CD4-positive, alpha-beta T cell treated with Interleukin-12 subunit alpha and Interleukin-12 subunit beta, for 1 hour (primary cell): ENCODE results near the gene C4A.
"Not testable (repeated sequence)": the region's sequence is repeated elsewhere in the genome, so short reads cannot be mapped to it uniquely, and the experiment has no call there.

Experiments
- DNase-seq: peaks from one replicate; pipeline ENCODE4 v3.0.0-alpha.2; 2020

C4A gene

DNA sequence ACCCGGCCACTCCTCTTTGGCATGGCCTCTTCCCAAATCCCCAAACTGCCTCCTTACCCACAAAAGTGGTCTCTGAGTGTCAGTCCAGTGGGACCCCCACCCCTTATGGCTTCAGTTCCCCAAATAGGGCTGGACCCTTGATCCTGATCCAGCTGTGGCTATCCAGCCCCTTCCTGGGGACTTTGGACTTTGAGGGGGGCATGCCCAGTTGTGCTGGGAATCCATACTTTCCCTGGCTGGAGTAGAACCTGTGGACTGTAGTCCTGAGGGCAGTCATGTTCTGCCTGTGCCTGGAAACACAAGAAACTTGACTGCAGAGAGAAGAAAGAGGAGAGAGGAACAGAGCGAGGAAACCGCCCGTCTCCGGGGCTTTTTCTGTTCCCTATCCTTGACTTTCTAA, 55.3 kb downstream of the C4A start:
- not testable (repeated sequence) for DNase-seq

DNA sequence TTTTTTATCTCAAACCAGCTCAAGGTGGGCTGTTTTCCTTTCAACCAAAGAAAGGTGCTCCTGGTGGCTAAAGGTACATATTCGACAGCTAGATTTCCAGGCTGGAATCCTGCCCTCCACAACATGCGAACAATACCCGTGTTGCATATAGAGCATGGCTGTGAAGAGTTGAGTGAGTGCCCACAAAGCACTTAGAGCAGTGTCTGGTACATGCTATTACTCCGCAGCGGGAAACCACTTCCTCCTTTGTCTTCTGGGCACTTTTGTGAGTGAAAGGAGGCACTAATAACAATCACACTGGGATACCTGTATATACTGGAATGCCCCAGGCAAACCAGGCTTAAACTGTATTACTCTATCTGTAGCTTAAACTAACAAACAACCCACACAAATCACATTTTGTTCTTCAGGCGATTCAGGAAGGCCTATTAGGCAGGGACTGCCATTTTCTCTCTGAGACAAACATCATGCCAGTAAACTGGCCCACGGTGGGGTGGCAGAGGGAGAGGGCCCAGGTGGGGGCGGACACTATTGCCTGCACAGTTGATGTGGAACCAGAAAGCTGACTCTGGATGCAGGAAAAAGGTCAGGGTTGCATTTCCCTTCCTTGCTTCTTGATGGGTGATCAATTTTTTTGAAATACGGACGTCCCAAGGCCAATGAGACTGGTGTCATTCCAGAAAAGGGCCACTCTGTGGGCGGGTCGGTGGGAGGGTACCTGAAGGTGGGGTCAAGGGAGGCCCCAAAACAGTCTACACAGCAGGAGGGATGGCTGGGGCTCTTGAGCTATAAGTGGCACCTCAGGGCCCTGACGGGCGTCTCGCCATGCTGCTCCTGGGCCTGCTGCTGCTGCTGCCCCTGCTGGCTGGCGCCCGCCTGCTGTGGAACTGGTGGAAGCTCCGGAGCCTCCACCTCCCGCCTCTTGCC, 56.0 kb downstream of the C4A start, which contains the start of gene CYP21A2:
Gene CYP21A2, plus strand, starts transcription at position 818 of the 927 bp plus-strand sequence. Its CDS starts 8 bp downstream, at position 826.
- not testable (repeated sequence) for DNase-seq

DNA sequence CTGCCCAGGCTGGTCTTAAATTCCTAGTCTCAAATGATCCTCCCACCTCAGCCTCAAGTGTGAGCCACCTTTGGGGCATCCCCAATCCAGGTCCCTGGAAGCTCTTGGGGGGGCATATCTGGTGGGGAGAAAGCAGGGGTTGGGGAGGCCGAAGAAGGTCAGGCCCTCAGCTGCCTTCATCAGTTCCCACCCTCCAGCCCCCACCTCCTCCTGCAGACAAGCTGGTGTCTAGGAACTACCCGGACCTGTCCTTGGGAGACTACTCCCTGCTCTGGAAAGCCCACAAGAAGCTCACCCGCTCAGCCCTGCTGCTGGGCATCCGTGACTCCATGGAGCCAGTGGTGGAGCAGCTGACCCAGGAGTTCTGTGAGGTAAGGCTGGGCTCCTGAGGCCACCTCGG, 57.0 kb downstream of the C4A start:
- DNase-seq = not testable (repeated sequence)

- not testable (repeated sequence) for DNase-seq
Measured at GRCh38 chr6:32039321-32040274, 57.7 kb downstream of the C4A start.

- DNase-seq = not testable (repeated sequence)
Measured at GRCh38 chr6:32040299-32041049, 58.6 kb downstream of the C4A start.

GRCh38 chr6:32041050-32041321, 59.1 kb downstream of the C4A start:
- not testable (repeated sequence) for DNase-seq

- not testable (repeated sequence) for DNase-seq
Measured at GRCh38 chr6:32041385-32041784, 59.5 kb downstream of the C4A start.

GRCh38 chr6:32042276-32042675, 60.4 kb downstream of the C4A start:
- not testable (repeated sequence) for DNase-seq

DNA sequence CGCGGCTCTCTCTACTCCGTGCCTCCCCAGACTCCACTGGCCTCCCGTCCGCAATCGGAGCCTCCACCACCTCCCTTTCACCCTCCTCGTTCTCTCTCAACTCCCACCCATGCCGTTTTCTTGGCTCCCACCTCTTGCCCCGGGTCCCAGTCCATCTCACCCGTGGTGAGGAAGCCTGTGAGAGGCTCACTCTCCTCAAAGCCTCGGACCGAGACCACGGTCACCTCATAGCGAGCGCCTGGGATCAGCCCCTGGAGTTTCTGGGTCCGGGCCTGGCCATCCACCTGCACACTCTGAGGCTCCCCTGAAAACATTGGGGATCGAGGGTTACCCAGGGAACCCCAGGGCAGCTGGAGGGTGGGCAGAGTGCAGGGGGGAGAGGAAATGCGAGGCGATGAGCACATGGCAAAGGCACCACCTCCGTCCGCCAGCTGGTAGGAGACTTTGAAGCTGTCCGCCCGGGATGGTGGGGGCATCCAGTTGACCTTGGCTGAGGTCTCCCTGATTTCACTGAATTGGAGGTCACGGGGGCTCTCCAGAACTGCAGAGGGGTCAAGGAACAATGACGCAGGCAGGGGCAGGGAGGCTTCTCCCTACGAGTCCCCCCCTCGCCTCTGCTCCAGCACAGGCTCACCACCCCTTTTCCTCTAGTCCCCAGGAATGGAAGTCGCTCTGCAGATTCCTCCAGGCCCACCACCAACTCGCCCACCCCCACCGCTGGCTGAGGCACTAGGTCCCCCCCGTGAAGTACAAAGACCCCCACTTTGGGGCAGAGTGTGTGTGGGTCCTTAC, 61.9 kb downstream of the C4A start:
- not testable (repeated sequence) for DNase-seq

DNA sequence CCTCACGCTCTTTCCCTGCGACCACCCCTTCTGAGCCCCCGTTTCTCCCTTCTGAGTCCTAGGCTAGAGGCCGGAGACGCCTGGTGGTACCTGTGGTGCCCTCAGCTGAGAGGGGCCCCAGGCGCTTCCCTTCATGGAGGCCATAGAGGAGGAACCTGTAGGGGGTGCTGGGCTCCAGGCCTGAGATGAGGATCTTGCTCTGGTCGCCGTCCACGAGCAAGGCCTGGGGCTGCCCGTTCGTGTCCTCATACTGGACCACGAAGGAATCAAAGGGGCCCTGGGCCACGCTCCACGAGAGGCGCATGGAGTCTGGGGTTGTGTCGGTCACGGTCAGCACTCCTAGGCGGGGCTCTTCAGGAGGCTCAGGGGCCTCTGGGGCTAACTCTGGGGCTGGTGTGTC, 63.1 kb downstream of the C4A start:
- DNase-seq = not testable (repeated sequence)

DNA sequence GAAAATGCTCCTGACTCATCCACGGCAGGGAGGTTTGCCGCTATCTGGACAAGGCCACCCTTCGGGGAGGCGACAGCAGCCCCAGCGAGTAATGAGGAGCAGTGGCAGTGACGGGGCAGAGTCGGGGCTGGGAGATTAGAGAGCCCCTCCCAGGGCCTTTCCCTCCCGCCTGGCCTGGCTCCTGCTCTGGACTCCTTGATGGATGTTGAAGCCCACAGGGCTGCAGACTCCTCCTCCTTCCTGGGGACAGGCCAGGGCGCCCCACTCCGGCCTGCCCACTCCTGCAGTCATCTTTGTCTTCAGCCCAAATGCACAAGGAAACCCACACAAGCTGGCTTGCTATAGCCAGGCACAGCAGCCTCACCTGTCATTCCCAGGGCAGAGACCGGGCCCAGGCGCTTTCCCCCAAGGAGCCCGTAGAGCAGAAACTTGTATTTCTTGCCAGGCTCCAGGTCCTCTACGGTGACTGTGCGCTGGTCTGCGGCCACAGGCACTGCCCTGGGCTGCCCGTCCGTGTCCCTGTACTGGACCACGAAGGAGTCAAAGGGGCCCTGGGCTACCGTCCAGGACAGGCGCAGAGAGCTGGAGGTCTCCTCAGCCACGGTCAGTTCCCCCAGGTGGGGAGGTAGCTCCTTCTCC, 64.1 kb downstream of the C4A start:
- DNase-seq = no peak

- DNase-seq = no peak
Measured at GRCh38 chr6:32046450-32047083, 64.7 kb downstream of the C4A start.

DNA sequence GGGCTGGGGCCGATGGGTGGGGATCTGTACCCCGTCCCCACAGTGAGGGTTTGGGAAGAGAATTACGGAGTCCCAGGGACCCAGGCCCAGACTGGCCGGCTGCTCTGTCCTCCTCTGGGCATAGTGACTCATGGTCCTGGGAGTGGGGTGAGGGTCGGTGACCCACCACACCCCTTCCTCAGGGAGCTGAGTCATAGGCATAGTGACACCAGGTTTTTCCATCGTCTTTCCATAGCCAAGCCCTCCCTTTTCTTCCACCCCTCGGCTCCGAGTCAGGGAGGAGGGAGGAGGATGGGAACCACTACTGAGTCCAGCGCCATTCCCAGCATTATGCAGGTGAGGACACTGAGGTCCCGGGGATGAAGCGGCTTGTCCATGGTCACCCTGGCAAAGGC, 65.2 kb downstream of the C4A start:
- DNase-seq = no peak

DNA sequence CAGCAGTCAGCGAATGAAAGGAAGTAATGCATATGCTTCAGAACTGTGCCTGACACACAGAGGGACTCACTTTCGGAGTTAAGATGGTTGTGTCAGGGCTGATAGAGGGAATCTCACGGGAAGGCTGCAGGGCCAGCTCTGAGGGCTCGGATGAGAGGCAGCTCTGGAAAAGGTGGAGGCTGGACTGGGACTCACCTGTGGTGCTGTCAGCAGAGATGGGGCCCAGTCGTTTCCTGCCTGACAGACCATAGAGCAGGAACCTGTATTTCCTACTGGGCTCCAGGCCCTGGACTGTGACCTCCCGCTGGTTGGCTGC, 65.6 kb downstream of the C4A start:
- DNase-seq = no peak

DNA sequence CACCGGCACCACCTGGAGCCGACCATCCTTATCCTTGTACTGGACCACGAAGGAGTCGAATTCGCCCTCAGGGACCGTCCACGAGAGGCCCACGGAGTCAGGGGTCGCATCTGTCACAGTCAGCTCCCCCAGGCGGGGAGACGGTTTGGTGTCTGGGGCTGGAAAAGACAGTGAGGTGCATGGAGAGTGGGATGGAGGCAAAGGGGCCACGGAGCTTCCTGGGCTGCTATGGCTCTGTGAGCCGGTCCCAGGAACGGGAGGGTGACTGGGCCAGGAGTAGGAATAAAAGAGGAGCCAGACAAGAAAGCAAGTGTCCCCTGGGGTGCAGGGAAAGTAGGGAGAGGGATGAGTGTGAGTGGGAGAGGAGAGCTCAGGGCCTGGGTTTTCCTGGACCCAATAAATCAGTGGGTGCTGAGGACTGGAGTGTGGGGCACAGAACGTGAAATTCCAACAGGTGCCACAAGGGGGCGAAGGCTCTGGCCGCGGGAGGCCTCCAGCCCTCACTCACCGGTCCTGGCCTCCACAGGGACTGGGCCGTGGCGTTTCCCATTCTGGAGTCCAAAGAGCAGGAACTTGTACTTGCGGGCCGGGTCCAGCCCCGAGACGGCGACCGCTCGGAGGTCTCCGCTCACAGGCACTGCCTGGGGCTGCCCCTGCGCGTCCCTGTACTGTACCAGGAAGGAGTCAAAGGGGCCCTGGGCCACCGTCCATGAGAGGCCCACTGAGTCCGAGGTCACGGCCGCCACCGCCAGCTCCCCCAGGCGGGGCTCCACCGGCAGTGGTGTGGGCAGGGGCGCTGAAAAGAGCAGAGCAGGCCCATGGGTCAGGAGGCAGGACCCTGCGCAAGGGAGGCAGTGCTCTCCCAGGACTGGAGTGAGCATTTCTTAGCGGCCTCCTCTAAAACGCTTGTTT, 66.3 kb downstream of the C4A start:
- DNase-seq = peak; percentile 67

DNA sequence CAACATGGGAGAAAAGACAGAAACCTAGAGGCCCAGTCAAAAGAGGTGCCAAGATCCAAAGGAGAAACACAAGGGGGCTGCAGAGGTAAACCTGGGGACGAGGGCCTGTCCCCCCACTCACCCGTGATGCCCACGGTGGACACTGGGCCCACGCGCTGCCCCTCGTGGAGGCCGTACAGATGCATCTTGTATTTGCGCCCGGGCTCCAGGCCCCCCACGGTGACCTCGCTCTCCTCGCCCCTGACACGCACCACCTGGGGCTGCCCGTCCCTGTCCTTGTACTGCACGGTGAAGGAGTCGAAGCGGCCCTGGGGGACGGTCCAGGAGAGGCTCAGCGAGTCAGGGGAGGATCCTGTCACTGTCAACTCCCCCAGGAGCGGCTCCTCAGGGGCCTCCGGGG, 67.3 kb downstream of the C4A start:
- DNase-seq = not testable (repeated sequence)

DNA sequence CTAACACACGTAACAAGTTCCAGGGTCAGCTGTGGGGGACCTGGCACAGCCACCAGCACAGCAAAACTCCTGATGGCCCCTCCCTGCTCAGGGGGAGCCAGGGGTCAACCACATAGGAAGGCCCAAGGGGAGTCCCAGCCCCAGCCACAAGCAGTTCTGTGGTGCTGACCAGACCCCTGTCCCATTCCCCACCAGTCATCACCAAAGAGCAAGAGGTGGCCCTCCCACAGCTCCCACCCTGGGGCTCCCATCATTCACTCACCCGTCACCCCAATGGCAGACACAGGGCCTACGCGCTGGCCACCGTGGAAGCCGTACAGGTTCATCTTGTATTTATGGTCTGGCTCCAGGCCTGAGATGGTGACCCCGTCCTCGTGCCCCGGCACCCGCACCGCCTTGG, 67.9 kb downstream of the C4A start:
- DNase-seq = not testable (repeated sequence)

DNA sequence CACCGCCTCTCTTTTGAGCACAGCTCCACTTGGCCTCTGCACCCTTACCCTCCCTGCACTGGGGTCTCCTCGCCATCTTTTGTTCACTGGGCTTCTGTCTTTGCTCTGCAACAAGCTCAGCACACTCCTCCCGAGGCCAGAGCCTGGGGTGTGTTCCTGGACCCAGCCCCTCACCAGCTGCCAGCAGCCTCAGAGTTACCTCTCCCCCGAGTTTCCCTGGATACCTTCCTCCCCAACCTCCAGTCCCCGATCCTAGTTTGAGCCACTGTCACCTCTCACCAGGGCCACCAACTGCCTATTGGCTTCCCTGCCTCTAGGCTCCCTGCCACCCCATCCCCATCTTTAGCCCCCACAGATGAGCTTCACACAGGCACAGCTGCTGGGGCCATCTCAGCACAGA, 68.7 kb downstream of the C4A start:
- DNase-seq = no peak
